HG03442 (cell line): ENCODE results near the gene ZNF546.
A peak's percentile ranks its signal among the peaks of the same experiment; 100 is the strongest.
"Not testable (repeated sequence)": the region's sequence is repeated elsewhere in the genome, so short reads cannot be mapped to it uniquely, and the experiment has no call there.

Experiments
- ATAC-seq: cut with Tn5 transposase; IDR thresholded peaks from one replicate; pipeline ENCODE4 v1.9.1; 2021; ENCODE audit warnings: mild to moderate bottlenecking, moderate library complexity; ENCODE audit not compliant: unreplicated experiment

Gene ZNF546

GRCh38 chr19:39996811-39997637 is at the start of gene ZNF546:
TSS of gene ZNF546 (plus strand) at chr19:39997060. CDS start at chr19:39998327, 1,267 bp downstream.
- ATAC-seq, result peak; percentile 87

GRCh38 chr19:39949026-39949747 is 47.7 kb upstream of the ZNF546 start:
- no peak for ATAC-seq

GRCh38 chr19:39951065-39951650 is 45.7 kb upstream of the ZNF546 start:
- no peak for ATAC-seq

GRCh38 chr19:39951686-39952085 is 45.2 kb upstream of the ZNF546 start:
- no peak for ATAC-seq

GRCh38 chr19:39953915-39954314 is 42.9 kb upstream of the ZNF546 start:
- no peak for ATAC-seq

GRCh38 chr19:39957886-39958285 is 39.0 kb upstream of the ZNF546 start:
- ATAC-seq, result not testable (repeated sequence)

- ATAC-seq, result not testable (repeated sequence)
These were observed 37.9 kb upstream of the ZNF546 start for GRCh38 chr19:39958942-39959341.

- not testable (repeated sequence) for ATAC-seq
These were observed 37.5 kb upstream of the ZNF546 start for GRCh38 chr19:39959407-39959806.

- no peak for ATAC-seq
These were observed 33.0 kb upstream of the ZNF546 start for GRCh38 chr19:39963898-39964297.

- ATAC-seq, result no peak
These were observed 30.2 kb upstream of the ZNF546 start for GRCh38 chr19:39966617-39967016.

GRCh38 chr19:39967561-39967960 is 29.3 kb upstream of the ZNF546 start:
- ATAC-seq, result no peak

GRCh38 chr19:39968789-39969188 is 28.1 kb upstream of the ZNF546 start:
- no peak for ATAC-seq

GRCh38 chr19:39969266-39969665 is 27.6 kb upstream of the ZNF546 start:
- ATAC-seq, result no peak

GRCh38 chr19:39969681-39970424 is 27.0 kb upstream of the ZNF546 start:
- no peak for ATAC-seq

GRCh38 chr19:39970425-39970674 is 26.5 kb upstream of the ZNF546 start:
- ATAC-seq, result no peak

GRCh38 chr19:39970675-39971379 is 26.0 kb upstream of the ZNF546 start, which contains the start of gene PSMC4:
TSS of gene PSMC4 (plus strand) at chr19:39971165. CDS start at chr19:39971203, 38 bp downstream.
- peak; percentile 95 for ATAC-seq

- no peak for ATAC-seq
These were observed 25.4 kb upstream of the ZNF546 start for GRCh38 chr19:39971380-39972035.

GRCh38 chr19:39974377-39975155 is 22.3 kb upstream of the ZNF546 start:
- ATAC-seq, result no peak

GRCh38 chr19:39982883-39983282 is 14.0 kb upstream of the ZNF546 start:
- ATAC-seq, result no peak
